ENCODE results near the gene KRTAP20-3. TPM values are rescaled to one million over a fixed set of nuclear protein-coding genes. Genes with fewer than 3 reads are reported as not detected.

Gene KRTAP20-3
- polyA plus RNA-seq, 3 donors, result not detected

DNA sequence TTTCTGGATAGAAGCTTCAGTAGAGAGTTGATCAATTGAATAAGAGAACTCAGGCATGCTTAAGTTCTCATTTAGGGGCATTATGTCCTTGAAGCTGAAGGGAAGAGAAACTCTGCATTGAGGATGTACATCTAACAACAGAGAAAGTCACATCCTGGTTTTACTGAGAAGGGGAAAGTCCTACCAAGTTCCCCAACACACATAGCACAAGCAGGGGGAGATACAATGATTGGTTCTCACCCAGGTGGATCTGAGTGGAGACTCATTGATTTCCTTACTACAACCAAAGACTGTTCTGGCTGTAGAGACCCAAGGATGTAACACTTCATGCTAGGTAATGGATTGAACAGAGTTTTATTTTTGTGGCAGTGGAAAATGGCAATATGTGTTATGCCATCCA, 27.5 kb upstream of the KRTAP20-3 start:
- intact Hi-C loops (cut with micrococcal nuclease), result no loop called here
- Histone ChIP-seq H2AFZ (ENCODE audit: insufficient read depth, low read depth, low read length, poor library complexity, severe bottlenecking) (no peak overlapping the region), H3K9me3 (replicated peaks in 1 of 2; ENCODE audit: control insufficient read depth in 1 of 2, insufficient read depth in 1 of 2, low read length in 2 of 2) (peaks cover 7 to 21% of the 10 kb centered on the region in 2 donors), H4K20me1 (ENCODE audit: insufficient read depth, low read length) (no peaks in the 10 kb centered on the region), H3K4me1 (ENCODE audit: control insufficient read depth in 1 of 2, insufficient read depth in 2 of 2, low read length in 2 of 2) (no peaks in the 10 kb centered on the region), H3K36me3 (replicated peaks in 1 of 2; ENCODE audit: control insufficient read depth in 1 of 2, insufficient read depth in 2 of 2, low read length in 2 of 2) (no peaks in the 10 kb centered on the region), H3K27me3 (ENCODE audit: control insufficient read depth in 2 of 2, insufficient read depth in 2 of 2, low read length in 2 of 2) (no peaks in the 10 kb centered on the region), H3K4me3 (replicated peaks in 1 of 3; ENCODE audit: low read depth in 2 of 3, low read length in 3 of 3) (no peak overlapping the region), H3K9ac (ENCODE audit: insufficient read depth, low read length, poor library complexity, severe bottlenecking) (no peak overlapping the region), H3K79me2 (ENCODE audit: insufficient read depth, low read length) (no peaks in the 10 kb centered on the region), H3K27ac (ENCODE audit: low read depth in 1 of 2, low read length in 2 of 2) (no peak overlapping the region), H3K4me2 (replicated peaks; ENCODE audit: extremely low read depth, low read length, poor library complexity, severe bottlenecking) (no peak overlapping the region)
- Mint-ChIP-seq H3K4me1 (no peaks in the 10 kb centered on the region), H3K27me3 (ENCODE audit: low read depth in 3 of 3) (peaks cover 0 to 3% (median 0%) of the 10 kb centered on the region in 3 donors), H3K4me3 (no peak overlapping the region), H3K36me3 (no peaks in the 10 kb centered on the region), H3K27ac (peak overlapping the region in 1 of 7 donors; percentile 25), H3K9me3 (peaks cover 0 to 11% (median 8%) of the 10 kb centered on the region in 7 donors)
- DNase-seq, result no peak
- TF ChIP-seq, protein P1, sequence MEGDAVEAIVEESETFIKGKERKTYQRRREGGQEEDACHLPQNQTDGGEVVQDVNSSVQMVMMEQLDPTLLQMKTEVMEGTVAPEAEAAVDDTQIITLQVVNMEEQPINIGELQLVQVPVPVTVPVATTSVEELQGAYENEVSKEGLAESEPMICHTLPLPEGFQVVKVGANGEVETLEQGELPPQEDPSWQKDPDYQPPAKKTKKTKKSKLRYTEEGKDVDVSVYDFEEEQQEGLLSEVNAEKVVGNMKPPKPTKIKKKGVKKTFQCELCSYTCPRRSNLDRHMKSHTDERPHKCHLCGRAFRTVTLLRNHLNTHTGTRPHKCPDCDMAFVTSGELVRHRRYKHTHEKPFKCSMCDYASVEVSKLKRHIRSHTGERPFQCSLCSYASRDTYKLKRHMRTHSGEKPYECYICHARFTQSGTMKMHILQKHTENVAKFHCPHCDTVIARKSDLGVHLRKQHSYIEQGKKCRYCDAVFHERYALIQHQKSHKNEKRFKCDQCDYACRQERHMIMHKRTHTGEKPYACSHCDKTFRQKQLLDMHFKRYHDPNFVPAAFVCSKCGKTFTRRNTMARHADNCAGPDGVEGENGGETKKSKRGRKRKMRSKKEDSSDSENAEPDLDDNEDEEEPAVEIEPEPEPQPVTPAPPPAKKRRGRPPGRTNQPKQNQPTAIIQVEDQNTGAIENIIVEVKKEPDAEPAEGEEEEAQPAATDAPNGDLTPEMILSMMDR (IDR thresholded peaks at IDR 0.05), result no peak

- no CpG with 5 or more reads among the region's 2 CpGs for WGBS (ENCODE audit: insufficient coverage)
- H3K4me1 Mint-ChIP-seq, result no peaks in the 10 kb centered on the region
These were observed 26.5 kb upstream of the KRTAP20-3 start, which contains the start of gene KRTAP20-1 for GRCh38 chr21:30616125-30616524. Gene KRTAP20-1, plus strand, starts transcription at chr21:30616425. Its CDS starts 30 bp downstream, at chr21:30616455.

More at GRCh38 chr21:30616125-30616524, 26.5 kb upstream of the KRTAP20-3 start, which contains the start of gene KRTAP20-1:
- Histone ChIP-seq H3K9me3 (replicated peaks in 1 of 2; ENCODE audit: control insufficient read depth in 1 of 2, insufficient read depth in 1 of 2, low read length in 2 of 2) (peaks cover 6 to 21% of the 10 kb centered on the region in 2 donors), H3K27me3 (ENCODE audit: control insufficient read depth in 2 of 2, insufficient read depth in 2 of 2, low read length in 2 of 2) (no peaks in the 10 kb centered on the region), H3K36me3 (replicated peaks in 1 of 2; ENCODE audit: control insufficient read depth in 1 of 2, insufficient read depth in 2 of 2, low read length in 2 of 2) (no peaks in the 10 kb centered on the region), H3K4me3 (replicated peaks in 1 of 3; ENCODE audit: low read depth in 2 of 3, low read length in 3 of 3) (no peak within 1 kb of the TSS), H3K9ac (ENCODE audit: insufficient read depth, low read length, poor library complexity, severe bottlenecking) (no peak within 1 kb of the TSS), H4K20me1 (ENCODE audit: insufficient read depth, low read length) (no peaks in the 10 kb centered on the region), H3K27ac (ENCODE audit: low read depth in 1 of 2, low read length in 2 of 2) (no peak within 1 kb of the TSS), H3K4me2 (replicated peaks; ENCODE audit: extremely low read depth, low read length, poor library complexity, severe bottlenecking) (no peak within 1 kb of the TSS), H2AFZ (ENCODE audit: insufficient read depth, low read depth, low read length, poor library complexity, severe bottlenecking) (no peak within 1 kb of the TSS), H3K79me2 (ENCODE audit: insufficient read depth, low read length) (no peaks in the 10 kb centered on the region), H3K4me1 (ENCODE audit: control insufficient read depth in 1 of 2, insufficient read depth in 2 of 2, low read length in 2 of 2) (no peaks in the 10 kb centered on the region)
- intact Hi-C loops (cut with micrococcal nuclease), result no loop called here
- H3K36me3 Mint-ChIP-seq, result no peaks in the 10 kb centered on the region
- H3K27ac Mint-ChIP-seq, result peak within 1 kb of the TSS in 1 of 7 donors; percentile 25
- H3K27me3 Mint-ChIP-seq (ENCODE audit: low read depth in 3 of 3), result peaks cover 0 to 3% (median 0%) of the 10 kb centered on the region in 3 donors
- TF ChIP-seq, protein P1 (IDR thresholded peaks at IDR 0.05), result no peak
- H3K4me3 Mint-ChIP-seq, result no peak within 1 kb of the TSS
- no peak for DNase-seq
- H3K9me3 Mint-ChIP-seq, result peaks cover 0 to 9% (median 7%) of the 10 kb centered on the region in 7 donors
